Ishikawa (cell line): ENCODE measurements around the gene QTRT2.

Experiments used
- CEBPB ChIP-seq: IDR thresholded peaks from 2 replicates; pipeline ENCODE4 v1.6.1; 2012
- CREB1 ChIP-seq: IDR thresholded peaks from 2 replicates; pipeline ENCODE4 v1.6.1; 2012; ENCODE audit warnings: low read depth
- EP300 ChIP-seq: IDR thresholded peaks from 2 replicates; pipeline ENCODE4 v1.6.1; 2012; ENCODE audit warnings: borderline replicate concordance
- FOXM1 ChIP-seq: IDR thresholded peaks from 2 replicates; pipeline ENCODE4 v1.6.1; 2012; ENCODE audit warnings: low read depth, borderline replicate concordance
- NFIC ChIP-seq: IDR thresholded peaks from 2 replicates; pipeline ENCODE4 v1.6.1; 2012
- TAF1 ChIP-seq: IDR thresholded peaks from 2 replicates; pipeline ENCODE4 v1.6.1; 2012; ENCODE audit warnings: low read depth, mild to moderate bottlenecking
- TF ChIP-seq, protein P1 (sequence below): IDR thresholded peaks from 2 replicates; pipeline ENCODE4 v1.6.1; 2012
- TF ChIP-seq, protein P2 (sequence below): IDR thresholded peaks from 2 replicates; pipeline ENCODE4 v1.6.1; 2012

DNA sequence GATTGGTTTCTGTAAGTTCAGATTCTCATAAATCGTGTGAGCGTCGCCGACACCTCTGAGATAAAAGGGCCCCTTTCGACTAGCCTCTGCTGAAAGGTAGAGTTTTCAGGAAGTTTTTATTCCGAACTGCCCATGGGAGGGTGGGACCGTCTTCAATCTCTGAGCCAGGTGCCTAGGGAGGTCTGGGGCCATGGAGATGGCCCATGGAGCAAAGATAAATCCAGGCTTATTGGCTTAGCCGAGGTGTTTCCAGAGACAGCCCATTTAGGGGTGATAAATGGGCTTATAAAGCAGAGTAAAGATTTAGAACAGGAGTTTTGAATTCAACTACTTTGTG lies 442 bp downstream of the QTRT2 start:
- TF ChIP-seq TAF1: no peak
- no peak for TF ChIP-seq CREB1
- TF ChIP-seq, protein P1, sequence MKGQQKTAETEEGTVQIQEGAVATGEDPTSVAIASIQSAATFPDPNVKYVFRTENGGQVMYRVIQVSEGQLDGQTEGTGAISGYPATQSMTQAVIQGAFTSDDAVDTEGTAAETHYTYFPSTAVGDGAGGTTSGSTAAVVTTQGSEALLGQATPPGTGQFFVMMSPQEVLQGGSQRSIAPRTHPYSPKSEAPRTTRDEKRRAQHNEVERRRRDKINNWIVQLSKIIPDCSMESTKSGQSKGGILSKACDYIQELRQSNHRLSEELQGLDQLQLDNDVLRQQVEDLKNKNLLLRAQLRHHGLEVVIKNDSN: no peak
- TF ChIP-seq, protein P2, sequence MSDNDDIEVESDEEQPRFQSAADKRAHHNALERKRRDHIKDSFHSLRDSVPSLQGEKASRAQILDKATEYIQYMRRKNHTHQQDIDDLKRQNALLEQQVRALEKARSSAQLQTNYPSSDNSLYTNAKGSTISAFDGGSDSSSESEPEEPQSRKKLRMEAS: no peak
- no peak for TF ChIP-seq EP300
- no peak for TF ChIP-seq CEBPB
- TF ChIP-seq NFIC: no peak
- TF ChIP-seq FOXM1: no peak
